Inferior parietal cortex (tissue), 1 donor: ENCODE measurements around the gene ELOVL5.

Experiments
- DNase-seq: peaks from one replicate; pipeline ENCODE4 v3.0.0-alpha.2; 2016; ENCODE audit errors: extremely low spot score

The ELOVL5 gene

GRCh38 chr6:53273370-53273769 is 75.4 kb downstream of the ELOVL5 start:
- no peak for DNase-seq

GRCh38 chr6:53269827-53270226 is 78.9 kb downstream of the ELOVL5 start:
- no peak for DNase-seq

DNA sequence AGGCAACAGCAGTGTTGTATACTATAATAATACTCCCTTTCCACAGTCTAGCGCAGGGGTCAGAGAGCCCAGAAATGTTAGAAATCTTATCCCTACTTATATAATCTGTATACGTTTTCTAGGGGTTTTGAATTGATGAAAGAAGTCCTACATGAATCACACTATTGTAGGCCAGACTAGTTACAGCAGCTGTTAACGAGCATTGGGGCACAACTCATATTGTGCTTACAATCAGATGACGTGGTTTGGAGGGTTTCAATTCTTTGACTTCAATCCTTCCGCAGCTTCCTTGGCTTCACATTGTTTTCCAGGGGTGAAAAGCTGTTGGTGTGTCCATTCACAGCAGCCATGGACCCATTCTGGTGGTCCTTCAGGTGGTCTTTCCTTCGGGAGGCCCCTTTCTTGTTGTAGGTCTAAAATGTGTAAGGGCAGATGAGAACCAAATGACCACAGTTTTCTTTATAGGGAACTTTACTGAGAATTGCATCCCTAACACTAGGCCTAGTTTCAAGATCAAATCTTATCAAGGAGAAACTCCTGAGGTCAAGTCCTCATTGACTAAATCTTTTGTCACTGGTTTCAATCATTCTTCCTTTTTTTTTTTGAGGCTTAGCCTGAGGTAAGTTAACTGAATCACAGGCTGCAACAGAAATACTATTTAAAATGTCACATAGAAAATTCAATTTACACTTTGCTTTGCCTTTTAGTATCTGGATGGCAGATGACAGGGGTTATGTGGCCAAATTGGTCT is 79.7 kb downstream of the ELOVL5 start:
- no peak for DNase-seq

DNA sequence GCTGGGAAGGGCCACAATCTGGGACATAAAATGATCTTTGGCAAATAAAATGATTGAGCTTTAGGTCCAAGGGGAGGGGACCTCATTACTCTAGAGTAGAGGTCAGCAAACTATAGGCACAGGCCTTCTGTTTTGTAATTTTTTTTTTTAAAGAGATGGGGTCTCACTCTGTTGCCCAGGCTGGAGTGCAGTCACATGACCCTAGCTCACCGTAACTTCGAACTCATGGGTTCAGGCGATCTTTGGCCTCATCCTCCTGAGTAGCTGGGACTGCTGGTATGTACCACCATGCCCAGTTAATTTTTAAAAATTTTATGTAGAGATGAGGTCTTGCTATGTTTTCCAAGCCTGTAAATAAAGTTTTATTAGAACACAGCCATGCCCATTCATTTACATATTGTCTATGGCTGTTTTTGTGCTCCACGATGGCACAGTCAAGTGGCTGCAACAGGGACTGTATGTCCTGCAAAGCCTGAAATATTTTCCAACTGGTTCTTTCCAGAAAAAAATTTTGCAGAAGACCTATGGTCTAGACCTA is 82.1 kb downstream of the ELOVL5 start:
- no peak for DNase-seq

GRCh38 chr6:53264915-53265607 is 83.7 kb downstream of the ELOVL5 start:
- no peak for DNase-seq

DNA sequence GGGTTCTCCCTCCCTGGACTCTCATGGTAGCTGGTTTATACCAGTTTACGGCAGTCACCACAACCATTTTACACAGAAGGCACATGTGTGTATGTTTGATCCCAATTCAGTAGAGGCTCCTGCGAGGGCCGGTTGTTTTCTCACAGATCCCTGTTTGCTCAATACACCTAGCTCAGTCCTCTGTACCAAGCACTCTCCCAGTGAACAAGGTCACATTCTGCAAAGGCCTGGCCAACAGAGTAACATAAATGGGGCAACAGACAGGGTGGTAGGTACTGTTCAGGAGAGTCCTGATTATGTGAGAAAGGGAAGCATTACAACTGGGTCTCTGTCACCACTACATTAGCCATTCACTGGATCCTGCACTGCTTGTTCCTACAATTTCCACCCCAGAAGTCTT is 84.4 kb downstream of the ELOVL5 start:
- DNase-seq = no peak

- DNase-seq = no peak
Observed at GRCh38 chr6:53263917-53264316, 84.8 kb downstream of the ELOVL5 start.

DNA sequence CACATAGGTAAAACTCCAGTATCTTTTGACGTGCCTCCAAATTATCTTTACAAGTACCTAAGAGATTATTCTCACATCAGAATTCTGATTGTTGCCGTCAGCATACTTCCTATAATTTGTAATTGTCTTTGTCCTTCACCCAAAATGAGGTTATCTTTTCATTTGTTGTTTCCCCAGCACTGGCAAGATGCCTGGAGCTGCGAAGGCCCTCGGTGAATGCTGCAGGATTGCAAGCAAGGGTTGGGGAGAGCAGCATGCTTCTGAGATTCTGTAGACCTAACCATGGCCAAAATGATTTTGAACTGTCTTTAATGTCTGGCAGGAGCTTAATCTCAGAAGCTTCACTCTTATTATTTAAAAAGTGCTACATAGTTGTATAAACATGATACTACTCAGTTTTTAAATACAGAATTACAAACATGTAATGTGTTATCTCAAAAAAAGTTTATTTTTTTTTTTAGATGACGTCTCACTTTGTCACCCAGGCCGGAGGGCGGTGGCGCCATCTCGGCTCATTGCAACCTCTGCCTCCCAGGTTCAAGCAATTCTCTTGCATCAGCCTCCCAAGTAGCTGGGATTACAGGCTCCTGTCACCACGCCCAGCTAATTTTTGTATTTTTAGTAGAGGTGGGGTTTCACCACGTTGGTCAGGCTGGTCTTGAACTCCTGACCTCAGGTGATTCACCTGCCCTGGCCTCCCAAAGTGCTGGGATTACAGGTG is 88.7 kb downstream of the ELOVL5 start:
- no peak for DNase-seq

GRCh38 chr6:53258774-53259155 is 90.0 kb downstream of the ELOVL5 start:
- no peak for DNase-seq

DNA sequence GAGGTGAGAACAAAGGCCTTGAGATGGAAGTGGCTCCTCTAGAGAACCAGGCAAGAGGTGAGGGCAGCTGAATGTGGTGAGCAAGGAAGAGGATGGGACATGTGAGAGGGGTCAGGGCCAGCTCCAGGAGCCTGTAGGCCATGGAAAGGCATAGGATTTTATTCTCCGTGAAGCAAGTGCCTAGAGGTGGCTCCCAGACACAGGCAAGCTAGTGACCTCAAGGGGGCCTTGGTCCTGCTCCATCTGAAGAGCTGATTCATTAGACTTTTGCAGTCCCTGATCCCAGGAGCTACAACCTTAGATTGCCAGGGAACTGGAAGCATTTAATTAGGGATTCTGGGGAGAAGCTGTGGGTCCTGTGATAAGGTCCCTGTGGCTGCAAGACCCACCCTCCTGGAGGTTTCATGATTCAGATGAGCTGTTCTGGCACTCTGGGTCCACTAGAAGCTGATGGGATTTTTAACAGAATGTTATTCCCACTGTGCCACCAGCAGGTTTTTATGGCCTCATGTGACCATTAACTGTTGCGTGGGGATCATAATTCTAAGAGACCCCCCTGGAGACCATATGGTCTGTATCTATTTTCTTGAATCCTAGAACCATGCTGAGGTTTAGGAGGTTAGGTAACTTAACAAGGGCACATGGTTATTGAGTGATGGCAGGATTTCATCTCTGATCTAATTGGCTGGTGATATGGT is 90.5 kb downstream of the ELOVL5 start:
- no peak for DNase-seq

- DNase-seq = no peak
Observed at GRCh38 chr6:53257533-53257932, 91.2 kb downstream of the ELOVL5 start.

DNA sequence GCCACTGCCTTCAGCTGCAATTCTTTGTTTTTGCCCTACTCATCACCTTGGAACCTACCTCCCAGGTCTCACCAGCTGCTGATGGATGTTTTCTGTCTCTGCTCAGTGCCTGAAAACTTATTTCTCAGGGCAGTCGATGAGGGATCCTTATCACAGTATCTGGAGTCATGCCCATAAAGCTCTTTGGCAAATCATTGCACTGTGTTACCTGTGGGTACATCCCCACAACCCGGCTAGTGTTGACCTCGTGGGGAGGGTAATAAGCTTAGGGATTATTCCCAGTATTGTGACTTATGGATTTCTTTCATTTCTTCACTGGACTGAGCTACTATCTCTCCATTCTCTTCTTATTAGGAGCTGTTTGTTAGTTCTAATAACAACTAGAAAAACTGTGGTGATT is 91.7 kb downstream of the ELOVL5 start:
- no peak for DNase-seq

- DNase-seq = no peak
Observed at GRCh38 chr6:53252177-53252692, 96.5 kb downstream of the ELOVL5 start.

- DNase-seq = peak; percentile 44
Observed at GRCh38 chr6:53251033-53251672, 97.6 kb downstream of the ELOVL5 start.

GRCh38 chr6:53250176-53251032 is 98.3 kb downstream of the ELOVL5 start:
- no peak for DNase-seq

DNA sequence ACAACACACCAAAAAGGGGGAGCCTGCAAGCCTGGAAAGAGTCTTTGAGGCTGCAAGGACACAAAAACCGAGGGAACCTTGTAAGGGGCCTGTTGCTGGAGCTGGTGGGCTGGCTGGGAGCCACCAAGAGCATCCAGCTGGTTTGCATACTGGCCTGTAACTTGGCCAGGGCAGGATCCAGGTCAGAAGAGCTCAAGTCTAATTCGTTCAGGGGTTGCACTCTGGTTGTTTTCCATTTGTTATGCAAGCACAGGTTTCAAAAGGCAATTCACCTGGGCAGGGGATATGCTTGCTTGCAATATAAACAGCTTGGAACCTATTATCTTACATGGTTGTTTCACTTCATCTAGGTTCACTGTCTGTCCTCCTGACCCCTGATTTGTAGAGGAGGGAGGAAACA is 101.8 kb downstream of the ELOVL5 start:
- no peak for DNase-seq

GRCh38 chr6:53244958-53245357 is 103.8 kb downstream of the ELOVL5 start:
- DNase-seq = no peak

DNA sequence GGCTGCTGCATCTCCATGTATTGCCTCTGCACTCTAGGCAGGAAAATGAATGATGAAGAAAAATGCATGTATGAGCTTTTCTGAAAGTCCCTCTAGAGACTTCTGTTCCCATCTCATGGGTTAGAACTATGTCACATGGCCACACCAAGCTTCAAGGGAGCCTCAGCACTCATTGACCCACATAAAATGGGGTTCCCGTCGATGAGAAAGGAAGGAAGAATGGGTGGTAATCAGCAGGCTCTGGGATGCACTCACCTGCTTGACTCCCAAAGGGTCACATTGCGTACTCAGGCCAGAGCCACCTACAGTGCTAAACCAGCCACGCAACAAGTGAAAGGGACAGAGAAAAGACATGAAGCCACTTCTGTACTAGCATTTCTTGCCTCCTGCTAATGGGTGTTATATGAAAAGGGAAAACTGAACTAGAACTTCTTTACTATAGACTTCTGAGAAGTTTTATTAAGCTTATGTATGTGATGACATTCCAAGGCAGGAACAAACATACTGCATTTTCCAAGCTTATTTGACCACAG is 104.3 kb downstream of the ELOVL5 start:
- DNase-seq = no peak

DNA sequence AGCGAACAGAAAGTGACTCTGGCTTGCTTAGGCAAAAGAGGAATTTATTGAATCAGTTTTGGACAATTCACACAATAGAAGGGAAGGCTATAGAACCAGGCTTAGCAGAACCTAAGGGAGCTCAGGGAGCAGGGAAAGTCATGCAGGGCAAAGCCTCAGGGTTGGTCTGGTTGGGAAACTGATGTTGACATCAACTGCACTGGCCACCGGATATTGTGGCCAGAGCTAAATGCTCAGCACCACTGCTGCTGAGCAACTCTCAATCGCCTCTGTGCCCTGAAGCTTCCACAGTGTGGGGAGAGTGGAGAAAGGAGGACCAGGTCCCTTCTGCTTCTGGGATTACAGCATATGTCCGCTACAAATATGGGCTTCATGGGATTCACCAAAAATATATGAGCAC is 106.8 kb downstream of the ELOVL5 start:
- DNase-seq = no peak

DNA sequence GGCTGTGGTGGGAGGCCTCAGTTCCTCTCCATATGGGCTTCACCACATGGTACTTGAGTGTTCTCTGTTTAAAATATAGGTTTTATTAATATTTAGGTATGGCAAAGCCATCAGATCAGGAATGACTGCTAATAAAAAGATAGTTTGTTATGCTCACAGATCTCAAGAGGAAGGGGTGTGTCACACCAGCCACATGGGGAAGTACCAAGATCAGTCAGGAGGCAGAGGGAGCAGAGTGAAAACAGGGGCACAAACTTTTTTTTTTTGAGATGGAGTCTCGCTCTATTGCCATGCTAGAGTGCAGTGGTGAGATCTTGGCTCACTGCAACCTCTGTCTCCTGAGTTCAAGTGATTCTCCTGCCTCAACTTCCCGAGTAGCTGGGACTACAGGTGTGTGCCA is 108.0 kb downstream of the ELOVL5 start:
- DNase-seq = no peak
